Erythroblast (primary cell): ENCODE data around the gene FBXO42.
A peak's percentile ranks its signal among the peaks of the same experiment; 100 is the strongest.
"Not testable (repeated sequence)": the region's sequence is repeated elsewhere in the genome, so short reads cannot be mapped to it uniquely, and the experiment has no call there.

ENCODE experiments used
- DNase-seq, 2 experiments: peaks; one replicate each; lab custom pipeline; 2025; lab: John Stamatoyannopoulos, UW
- GATA1 ChIP-seq: IDR thresholded peaks from 2 replicates; pipeline ENCODE4 v1.6.1; 2011; ENCODE audit warnings: low read depth, mild to moderate bottlenecking, control low read depth, low read length, moderate library complexity
- POLR2A ChIP-seq: IDR thresholded peaks from 2 replicates; pipeline ENCODE4 v1.6.1; 2011; ENCODE audit warnings: mild to moderate bottlenecking, low read length

FBXO42 gene

GRCh38 chr1:16383888-16384287 lies 31.6 kb upstream of the FBXO42 start:
- no peak for DNase-seq
- no peak for TF ChIP-seq GATA1
- no peak for TF ChIP-seq POLR2A

GRCh38 chr1:16380868-16381267 lies 28.6 kb upstream of the FBXO42 start:
- DNase-seq: no peak
- TF ChIP-seq GATA1: no peak
- TF ChIP-seq POLR2A: no peak

- DNase-seq: no peak
- TF ChIP-seq POLR2A (no peak), GATA1 (no peak)
These were observed 26.2 kb upstream of the FBXO42 start for GRCh38 chr1:16378443-16378842.

- DNase-seq: no peak
- TF ChIP-seq GATA1 (no peak), POLR2A (no peak)
These were observed 24.7 kb upstream of the FBXO42 start for GRCh38 chr1:16376971-16377370.

DNA sequence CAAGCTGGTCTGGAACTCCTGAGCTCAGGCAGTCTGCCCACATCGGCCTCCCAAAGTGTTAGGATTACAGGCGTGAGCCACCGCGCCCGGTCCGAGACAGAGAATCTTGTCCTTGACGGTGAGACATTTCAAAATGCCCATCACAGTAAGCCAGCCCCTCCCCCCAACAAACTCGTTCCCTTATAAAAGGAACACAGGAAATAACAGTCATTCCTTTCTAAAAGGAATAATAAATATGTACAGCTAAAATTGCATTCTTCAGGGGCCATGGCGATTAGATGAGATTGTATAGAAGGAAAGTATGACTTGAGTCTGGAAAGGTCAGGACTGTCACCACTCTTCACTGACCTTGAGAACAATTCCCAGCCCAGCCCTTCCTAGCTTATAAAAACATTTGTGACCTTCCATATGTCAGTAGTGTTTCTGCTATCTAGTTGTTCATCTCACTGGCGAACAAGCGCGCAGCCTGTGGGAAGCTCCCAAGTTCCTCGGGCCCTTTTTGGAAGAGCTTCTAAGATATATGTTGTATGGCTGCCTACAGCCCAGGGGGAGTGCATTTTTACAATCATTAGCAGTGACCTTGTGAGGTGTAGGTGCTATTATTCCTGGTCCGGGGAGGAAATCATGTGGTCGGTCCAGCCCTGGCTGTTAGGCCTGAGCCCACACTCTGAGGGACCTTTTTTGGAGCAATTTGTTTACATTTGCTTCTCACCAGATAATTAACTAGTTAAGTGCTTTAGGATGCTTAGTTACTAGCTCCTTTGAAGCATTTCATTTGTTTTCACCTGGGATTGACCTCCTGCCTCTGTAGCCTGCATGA lies 23.5 kb upstream of the FBXO42 start:
- TF ChIP-seq GATA1 (no peak), POLR2A (no peak)
- DNase-seq: no peak

GRCh38 chr1:16374266-16374665 lies 22.0 kb upstream of the FBXO42 start:
- TF ChIP-seq GATA1: no peak
- no peak for TF ChIP-seq POLR2A
- no peak for DNase-seq

DNA sequence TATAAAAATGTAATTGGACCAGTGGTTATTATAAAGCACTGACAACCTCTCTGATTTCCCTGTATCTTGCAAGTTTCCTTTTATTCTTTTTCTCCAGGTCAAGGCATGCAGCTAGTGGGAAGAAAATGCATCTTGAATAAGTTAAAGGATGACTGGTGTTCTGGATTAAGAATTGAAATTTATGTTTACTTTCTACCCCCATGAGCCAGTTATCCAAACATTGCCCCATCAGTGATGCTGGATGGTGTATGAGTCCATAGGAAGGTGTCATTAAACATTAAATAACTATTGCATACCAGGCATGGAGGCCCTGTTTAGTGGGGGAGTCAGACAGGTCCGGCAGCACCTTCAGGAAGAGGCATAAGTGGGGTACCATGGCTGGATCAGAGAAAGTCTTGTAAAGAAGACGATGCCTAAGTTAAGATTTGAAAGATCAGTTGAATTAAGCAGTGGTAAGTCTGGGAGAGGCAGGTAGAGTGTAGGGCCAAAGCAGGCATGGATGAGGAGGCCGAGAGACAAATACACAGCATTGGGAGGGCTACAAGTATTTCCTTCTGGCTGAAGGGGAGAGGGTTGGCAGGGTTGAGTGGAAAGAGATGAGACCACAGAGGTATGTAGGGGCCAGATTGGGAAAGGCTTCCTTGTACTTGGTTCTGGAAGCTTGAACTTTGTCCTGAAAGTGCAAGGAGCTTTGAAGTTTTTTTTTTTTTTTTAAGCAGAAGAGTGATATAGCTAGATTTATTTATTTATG lies 20.4 kb upstream of the FBXO42 start:
- TF ChIP-seq GATA1: no peak
- TF ChIP-seq POLR2A: no peak
- no peak for DNase-seq

DNA sequence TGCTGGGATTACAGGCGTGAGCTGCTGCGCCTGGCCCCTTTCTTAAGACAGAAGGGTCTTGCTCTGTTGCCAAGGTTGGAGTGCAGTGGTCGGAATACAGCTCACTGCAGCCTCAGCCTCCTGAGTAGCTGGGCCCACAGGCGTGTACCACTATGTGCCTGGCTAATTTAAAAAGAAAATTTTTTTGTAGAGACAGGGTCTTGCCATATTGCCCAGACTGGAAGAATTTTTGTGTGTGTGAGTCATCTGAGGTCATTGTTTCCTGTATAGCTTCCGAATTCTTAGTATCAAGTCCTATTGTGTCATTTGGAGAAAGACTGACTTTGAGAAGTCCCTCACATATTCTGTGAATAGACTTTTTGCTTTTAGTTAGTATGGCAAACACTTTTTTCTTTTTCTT lies 19.4 kb upstream of the FBXO42 start:
- TF ChIP-seq POLR2A (no peak), GATA1 (no peak)
- DNase-seq: no peak

- DNase-seq: no peak
- TF ChIP-seq POLR2A (no peak), GATA1 (no peak)
These were observed 17.5 kb upstream of the FBXO42 start for GRCh38 chr1:16369821-16370220.

GRCh38 chr1:16367968-16368890 lies 15.9 kb upstream of the FBXO42 start:
- TF ChIP-seq GATA1 (no peak), POLR2A (no peak)
- peak; percentile 50 to 66 for DNase-seq

- TF ChIP-seq GATA1: no peak
- TF ChIP-seq POLR2A: peak; percentile 80
- DNase-seq: peak; percentile 91 to 94
These were observed 15.1 kb upstream of the FBXO42 start for GRCh38 chr1:16367258-16367967.

GRCh38 chr1:16366722-16367257 lies 14.5 kb upstream of the FBXO42 start, which contains the start of gene SZRD1:
SZRD1 (plus strand) TSS chr1:16367242; CDS start chr1:16367258, 16 bp downstream.
- DNase-seq: peak; percentile 99 to 100
- TF ChIP-seq GATA1 (no peak), POLR2A (no peak)

DNA sequence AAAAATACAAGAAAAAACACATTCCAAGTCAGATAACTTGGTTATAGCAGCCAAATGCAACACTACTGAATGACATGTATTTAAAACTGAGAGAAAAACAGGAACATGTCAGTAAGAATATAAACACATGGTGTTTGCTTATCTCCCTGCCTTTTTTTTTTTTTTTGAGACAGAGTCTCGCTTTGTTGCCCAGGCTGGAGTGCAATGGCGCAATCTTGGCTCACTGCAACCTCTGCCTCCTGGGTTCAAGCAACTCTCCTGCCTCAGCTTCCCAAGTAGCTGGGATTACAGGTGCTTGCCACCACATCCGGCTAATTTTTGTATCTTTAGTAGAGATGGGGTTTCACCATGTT lies 12.8 kb upstream of the FBXO42 start:
- not testable (repeated sequence) for DNase-seq
